ENCODE measurements around the gene GALNT1. TPM values are rescaled to one million over a fixed set of nuclear protein-coding genes. Genes with fewer than 3 reads are reported as not detected.

Gene GALNT1
- total and polyA plus RNA-seq, 2 of the 4 experiments (the other 2 are of a cell fraction): 24.9 to 43.9 TPM

GRCh38 chr18:35578481-35578880 is 3.1 kb upstream of the GALNT1 start (continued):
- TF ChIP-seq SMC3 (IDR thresholded peaks at IDR 0.05; ENCODE audit: low read depth, low read length) (no peak), POLR2A (IDR thresholded peaks at IDR 0.05; ENCODE audit: low read depth, low read length) (no peak), CEBPB (IDR thresholded peaks at IDR 0.05; ENCODE audit: low read depth, low read length) (no peak), RCOR1 (IDR thresholded peaks at IDR 0.05; ENCODE audit: insufficient replicate concordance, low read length) (no peak)

- CTCF ChIA-PET: interaction anchor here (0.7 kb wide), 1 partner anchor 149 kb away, joined by 4 read pairs; no protein-coding TSS in a partner anchor
- peaks cover 5% of the 10 kb centered on the region for H3K4me1 ChIP-seq (ENCODE audit: control insufficient read depth, insufficient read depth, low read length)
- no peaks in the 10 kb centered on the region for H3K27me3 ChIP-seq (ENCODE audit: control insufficient read depth, insufficient read depth, low read length)
- DNase-seq (no peak), ATAC-seq (ENCODE audit: low read depth) (no peak)
- no peak overlapping the region for H3K4me3 ChIP-seq (ENCODE audit: insufficient read depth, low read depth, low read length)
- no peak overlapping the region for H3K14ac ChIP-seq (replicated peaks; ENCODE audit: low read depth, low read length)
- dilution Hi-C loops (cut with HindIII; ENCODE audit: low sequenced_read_pairs, unreplicated experiment) (no loop called here), in situ Hi-C loops (cut with MboI; ENCODE audit: low sequenced_read_pairs) (no loop called here), intact Hi-C loops (cut with micrococcal nuclease) (loop anchor here (10.0 kb wide), 1 partner anchor 84 kb away; the partner anchor contains the start of gene INO80C)
- H3K4ac ChIP-seq (ENCODE audit: low read depth, low read length): no peak overlapping the region
- H3K27ac ChIP-seq (ENCODE audit: insufficient read depth, low read length): no peak overlapping the region
- no peaks in the 10 kb centered on the region for H3K9me3 ChIP-seq (ENCODE audit: control insufficient read depth, insufficient read depth, low read length)
- BruUV-seq (replicated peaks): no TSS peak
- H2BK15ac ChIP-seq (ENCODE audit: low read depth, low read length): no peak overlapping the region
- H3K9me1 ChIP-seq (ENCODE audit: insufficient read depth, low read length): peaks cover 3% of the 10 kb centered on the region
- no peak overlapping the region for H2AK9ac ChIP-seq (replicated peaks; ENCODE audit: low read depth, low read length, poor library complexity)
- peaks cover 17% of the 10 kb centered on the region in 2 experiments for H3K79me1 ChIP-seq (ENCODE audit: low read depth in 1 of 2, low read length in 2 of 2)
- H4K91ac ChIP-seq (ENCODE audit: insufficient read depth, low read depth, low read length): no peak overlapping the region
- no peak overlapping the region for H3K56ac ChIP-seq (ENCODE audit: extremely low read depth, insufficient read depth, low read length)
- H2AFZ ChIP-seq (replicated peaks; ENCODE audit: low read length, poor library complexity): no peak overlapping the region
- H3K9ac ChIP-seq (ENCODE audit: low read depth, low read length): no peak overlapping the region
- no peak overlapping the region for H4K8ac ChIP-seq (ENCODE audit: low read depth in 2 of 2, low read length in 2 of 2)
- peaks cover 14% of the 10 kb centered on the region; the same call in 1 of the 2 replicates for H4K20me1 ChIP-seq (ENCODE audit: insufficient read depth, low read length)
- H2BK5ac ChIP-seq (ENCODE audit: low read depth, low read length, poor library complexity, severe bottlenecking): no peak overlapping the region
- H3K4me2 ChIP-seq (ENCODE audit: low read depth, low read length): no peak overlapping the region
- H3K36me3 ChIP-seq (ENCODE audit: control insufficient read depth, insufficient read depth, low read length): no peaks in the 10 kb centered on the region
- POLR2A ChIA-PET (ENCODE audit: unreplicated experiment): no interaction called here
- no peak overlapping the region for H3K23ac ChIP-seq (ENCODE audit: low read depth, low read length)
- no peak overlapping the region for H2AK5ac ChIP-seq (ENCODE audit: low read depth, low read length)
- no peak overlapping the region for H2BK120ac ChIP-seq (ENCODE audit: low read depth, low read length)
- H4K5ac ChIP-seq (ENCODE audit: low read depth, low read length): no peak overlapping the region
- H3K18ac ChIP-seq (ENCODE audit: low read depth, low read length): no peak overlapping the region
- H2BK20ac ChIP-seq (ENCODE audit: low read depth, low read length): no peak overlapping the region
- 100% methylated on average over 1 of the region's 4 CpGs; no CpG with 5 or more reads in 1 of the 2 experiments for WGBS, 2 experiments (ENCODE audit: extremely low coverage in 2 of 2, insufficient read length in 1 of 2)
- TF ChIP-seq FOS (IDR thresholded peaks at IDR 0.05; ENCODE audit: low read depth, low read length): no peak
- no peak for TF ChIP-seq RAD21 (IDR thresholded peaks at IDR 0.05; ENCODE audit: low read length)
- TF ChIP-seq CHD1 (IDR thresholded peaks at IDR 0.05; ENCODE audit: low read depth, low read length): no peak
- no peak for TF ChIP-seq BHLHE40 (IDR thresholded peaks at IDR 0.05; ENCODE audit: low read depth, low read length)
- no peak for TF ChIP-seq USF2 (IDR thresholded peaks at IDR 0.05; ENCODE audit: low read depth, low read length)
- no peak for TF ChIP-seq RFX5 (IDR thresholded peaks at IDR 0.05; ENCODE audit: low read depth, low read length)
- no peak for TF ChIP-seq CTCF (conservative IDR thresholded peaks at IDR 0.05; ENCODE audit: low read depth, low read length)
- no peak for TF ChIP-seq MAZ (IDR thresholded peaks at IDR 0.05; ENCODE audit: borderline replicate concordance, low read depth, low read length)
- no peak for TF ChIP-seq SMC3 (IDR thresholded peaks at IDR 0.05; ENCODE audit: low read depth, low read length)
- TF ChIP-seq MXI1 (IDR thresholded peaks at IDR 0.05; ENCODE audit: borderline replicate concordance, low read depth, low read length): no peak
- TF ChIP-seq MAFK (IDR thresholded peaks at IDR 0.05; ENCODE audit: low read depth, low read length): no peak
- no peak for TF ChIP-seq CEBPB (IDR thresholded peaks at IDR 0.05; ENCODE audit: low read depth, low read length)
These were observed 2.6 kb upstream of the GALNT1 start for GRCh38 chr18:35578936-35579335.
